Stimulated activated CD4-positive, alpha-beta T cell treated with anti-CD3 and anti-CD28 coated beads, TNF-alpha, amount 100 ng/mL, for 24 hours (primary cell): ENCODE data around the gene SMAD5.
A peak's percentile ranks its signal among the peaks of the same experiment; 100 is the strongest.

Experiments
- DNase-seq, 3 experiments: peaks; one replicate each; pipeline ENCODE4 v3.0.0-alpha.2; 2020; ENCODE audit warnings: low read depth in 3 of 3

The SMAD5 gene

GRCh38 chr5:136114414-136115125 is 18.1 kb upstream of the SMAD5 start:
- DNase-seq, result no peak

GRCh38 chr5:136115183-136115865 is 17.3 kb upstream of the SMAD5 start:
- no peak for DNase-seq

GRCh38 chr5:136120529-136120928 is 12.1 kb upstream of the SMAD5 start:
- no peak for DNase-seq

GRCh38 chr5:136123236-136123768 is 9.3 kb upstream of the SMAD5 start:
- DNase-seq, result no peak

DNA sequence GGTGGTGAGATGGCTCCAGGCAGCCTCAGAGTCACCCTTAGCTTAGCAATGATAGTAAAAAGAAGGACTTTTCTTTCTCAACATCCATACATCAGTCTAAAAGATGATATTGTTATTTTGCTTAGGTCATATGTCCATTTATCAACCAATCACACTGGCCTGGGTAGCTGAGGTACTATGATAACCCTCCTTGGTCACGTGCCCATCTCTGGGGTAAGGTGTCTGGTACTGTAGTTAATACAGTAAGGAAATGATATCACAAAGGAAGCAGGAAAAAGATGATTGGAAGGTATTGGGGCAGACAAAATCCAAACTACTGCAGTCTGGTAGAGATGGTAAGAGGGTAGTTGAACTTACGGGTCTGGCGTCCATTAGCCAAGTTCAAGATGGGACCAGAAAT is 5.1 kb upstream of the SMAD5 start:
- DNase-seq, result no peak

DNA sequence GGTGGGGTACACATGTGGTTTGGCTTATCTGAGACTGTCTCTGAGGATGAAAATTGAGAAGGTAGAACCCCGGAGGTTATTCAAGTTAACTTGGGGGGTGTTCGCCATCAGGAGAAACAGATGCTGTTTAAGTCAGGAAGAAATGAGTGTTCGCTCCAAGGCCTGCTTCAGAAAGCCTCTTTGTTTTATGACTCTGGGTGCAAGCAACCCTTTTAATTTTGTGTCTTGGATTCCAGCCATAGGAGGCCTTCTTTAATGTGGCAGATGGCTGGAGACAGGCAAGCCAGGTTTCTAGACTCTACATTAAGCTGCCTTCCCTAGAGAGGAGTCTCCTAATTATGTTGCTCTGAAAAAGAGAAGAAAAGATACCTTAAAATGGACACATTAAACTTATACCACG is 4.2 kb upstream of the SMAD5 start:
- no peak for DNase-seq

- DNase-seq, result no peak
Observed at GRCh38 chr5:136129445-136129844, 3.2 kb upstream of the SMAD5 start.

GRCh38 chr5:136130581-136130980 is 2.1 kb upstream of the SMAD5 start:
- no peak for DNase-seq

DNA sequence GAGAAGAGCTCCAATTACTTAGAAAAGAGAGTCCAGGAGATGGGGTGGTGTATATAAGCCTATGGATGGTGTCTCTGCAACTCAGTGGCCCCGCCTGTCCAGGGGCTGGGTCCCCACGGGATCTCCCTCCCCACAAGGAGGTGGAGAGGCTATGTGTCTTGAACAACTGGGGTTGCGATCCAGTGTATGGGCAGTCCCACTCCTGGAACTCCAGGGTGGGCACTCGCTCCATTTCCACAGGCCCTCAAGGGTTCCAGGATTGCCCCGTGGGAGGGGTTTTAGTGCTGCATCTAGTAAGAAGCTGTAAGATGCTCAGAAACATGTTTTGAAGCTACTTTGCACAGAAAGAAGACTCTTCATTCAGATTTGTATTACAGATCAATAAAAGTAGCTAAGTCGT is 558 bp upstream of the SMAD5 start:
- no peak for DNase-seq

DNA sequence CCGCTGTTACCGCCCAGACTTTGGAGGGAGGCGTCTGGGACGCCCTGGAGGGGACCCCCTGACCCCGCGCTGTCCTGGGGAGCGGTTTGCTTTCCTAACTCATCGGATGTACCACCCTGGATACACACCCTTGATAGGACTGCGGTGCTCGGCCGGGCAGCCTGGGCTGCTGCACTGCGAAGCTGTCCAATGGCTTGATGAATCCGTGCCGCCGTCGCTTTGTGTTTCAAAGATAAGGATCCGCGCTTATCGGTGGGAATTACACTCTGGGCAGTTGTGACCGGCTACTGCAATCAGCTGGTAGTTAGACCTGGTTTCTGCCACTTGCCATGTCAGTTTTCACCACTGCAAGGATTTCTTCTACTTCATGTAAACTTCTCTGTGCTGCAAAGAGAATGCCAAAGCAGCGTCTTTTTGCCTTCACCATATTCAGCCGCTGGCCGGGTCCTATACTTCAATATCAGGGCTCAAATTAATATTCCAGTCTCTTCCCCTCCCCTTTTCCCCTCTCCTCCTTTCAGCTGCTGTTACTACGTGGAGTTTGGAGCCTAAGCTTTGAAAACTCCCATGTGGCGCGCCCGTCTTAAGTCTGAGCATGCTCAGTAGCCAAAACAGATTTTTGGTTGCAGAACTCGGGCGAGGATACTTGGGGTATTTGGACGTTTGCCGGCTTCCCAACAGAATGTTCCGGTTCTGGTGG is 727 bp downstream of the SMAD5 start:
- DNase-seq, result peak in 1 of 3 experiments; percentile 1

DNA sequence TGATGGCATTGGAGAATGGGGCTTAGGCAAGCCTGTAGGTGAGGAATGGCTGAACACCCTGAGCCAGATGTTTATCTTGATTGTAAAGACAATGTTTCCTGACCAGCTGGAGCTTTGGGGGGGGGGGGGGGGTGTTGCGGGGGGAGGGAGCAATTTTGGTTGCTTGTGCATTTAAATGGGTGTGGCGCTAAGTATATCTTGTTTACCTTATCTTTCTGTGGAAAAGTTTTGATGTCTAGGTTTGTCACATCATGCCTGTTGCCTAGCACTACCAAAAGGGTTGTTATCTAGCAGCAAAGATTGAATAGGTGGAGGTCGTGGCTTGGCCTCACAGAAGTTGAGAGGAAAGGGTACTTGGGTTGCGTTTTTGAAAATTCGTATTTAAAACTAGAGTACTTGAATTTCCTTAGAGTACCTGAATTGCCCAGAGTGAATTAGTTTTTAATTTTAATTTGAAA is 1.3 kb downstream of the SMAD5 start:
- no peak for DNase-seq

DNA sequence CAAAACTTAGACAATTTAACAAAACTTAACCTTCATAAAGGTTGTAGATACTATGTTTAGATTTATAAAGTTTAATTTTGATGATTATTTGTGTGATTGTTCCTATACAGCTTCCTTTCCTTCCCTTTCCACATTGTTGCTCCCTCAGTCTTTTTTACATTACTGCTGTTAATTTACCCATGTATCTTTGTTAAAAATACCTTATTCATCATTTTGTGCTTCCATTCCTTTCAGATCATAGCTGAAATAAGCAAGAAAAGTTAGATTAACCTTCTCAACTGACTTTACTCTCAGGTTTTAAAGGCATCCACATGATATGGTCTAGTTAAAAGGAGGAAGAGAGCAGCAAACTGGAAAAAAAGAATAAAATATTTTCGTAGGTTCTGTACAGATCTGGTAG is 2.0 kb downstream of the SMAD5 start:
- DNase-seq, result no peak

DNA sequence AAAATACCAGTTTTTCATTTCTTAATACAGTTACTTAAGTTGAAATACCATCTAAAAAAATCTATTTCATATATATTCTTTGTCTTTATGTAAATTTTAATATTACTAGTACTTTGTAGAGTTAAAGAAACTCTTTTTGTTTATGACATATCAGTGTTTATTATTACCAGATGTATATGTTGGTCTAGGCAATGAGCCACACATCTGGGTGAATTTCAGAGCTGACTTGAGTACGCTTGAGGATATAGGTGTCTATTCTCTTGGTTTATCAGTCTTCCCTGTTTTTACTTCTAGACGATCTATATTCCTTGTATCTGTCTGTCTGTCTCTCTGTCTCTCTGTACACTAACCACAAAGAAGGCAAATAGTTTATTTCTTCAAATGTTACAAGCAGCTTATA is 2.9 kb downstream of the SMAD5 start:
- no peak for DNase-seq

GRCh38 chr5:136137497-136138220 is 5.0 kb downstream of the SMAD5 start:
- no peak for DNase-seq

- no peak for DNase-seq
Observed at GRCh38 chr5:136141561-136141960, 8.9 kb downstream of the SMAD5 start.

DNA sequence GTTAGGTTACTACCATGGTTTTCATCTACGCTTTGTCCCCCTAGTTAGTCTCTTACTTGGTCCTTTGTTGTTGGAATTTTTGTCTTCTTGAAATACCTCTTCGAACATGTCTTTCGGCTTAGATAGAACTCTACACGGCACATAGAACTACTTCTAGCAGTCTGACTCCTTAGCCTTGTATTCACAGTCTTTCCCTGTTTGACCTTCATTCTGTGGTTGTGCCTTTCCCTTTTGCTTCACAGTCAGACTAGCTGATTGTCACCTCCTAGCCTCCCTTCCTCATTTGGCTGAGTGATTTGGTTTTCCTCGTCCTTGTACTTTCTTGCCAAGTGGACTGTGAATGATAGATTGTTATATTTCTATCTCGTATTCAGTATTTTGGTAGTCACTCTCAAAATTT is 10.7 kb downstream of the SMAD5 start:
- DNase-seq, result no peak

- DNase-seq, result no peak
Observed at GRCh38 chr5:136143763-136144162, 11.1 kb downstream of the SMAD5 start.

DNA sequence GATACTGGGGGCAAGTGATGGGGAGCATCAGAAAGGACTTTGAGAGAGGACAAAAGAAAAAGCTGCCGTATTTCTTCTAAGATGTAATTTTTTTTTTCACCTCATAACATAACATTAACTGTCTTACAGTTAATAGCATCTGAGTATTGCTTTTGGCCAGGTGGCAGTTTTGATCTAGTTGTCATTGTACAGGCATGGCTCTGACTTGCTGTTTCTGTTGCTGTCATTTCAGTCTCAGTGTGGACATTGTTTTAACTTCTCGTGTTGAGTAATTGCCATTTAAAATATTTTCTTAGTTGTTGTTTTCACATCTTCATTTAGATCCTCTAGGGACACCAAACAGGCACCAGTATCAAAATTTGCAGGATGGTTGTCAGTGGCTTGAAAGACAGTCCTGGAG is 12.4 kb downstream of the SMAD5 start:
- DNase-seq, result no peak

- DNase-seq, result no peak
Observed at GRCh38 chr5:136146201-136146600, 13.6 kb downstream of the SMAD5 start.

DNA sequence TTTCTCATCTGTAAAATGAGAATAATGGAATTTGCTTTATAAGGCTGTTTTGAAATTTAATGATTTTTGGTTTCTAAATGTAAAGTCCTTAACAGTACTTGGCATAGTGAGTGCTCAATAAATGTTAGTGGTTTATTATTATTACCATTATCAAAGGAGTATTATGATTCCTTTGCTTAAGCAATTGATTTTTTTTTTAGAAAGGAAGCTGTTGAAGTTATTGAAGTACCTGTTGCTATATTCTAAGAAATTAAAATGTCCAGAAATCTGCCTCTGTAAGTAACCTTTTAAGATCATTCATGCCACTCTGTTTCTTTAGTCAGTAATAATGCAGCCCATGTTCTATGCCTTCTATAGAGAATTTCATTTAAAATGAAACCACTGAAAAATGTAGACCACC is 15.0 kb downstream of the SMAD5 start:
- no peak for DNase-seq

GRCh38 chr5:136149891-136150290 is 17.2 kb downstream of the SMAD5 start:
- DNase-seq, result no peak
